Astrocyte (in vitro differentiated cells and primary cell): ENCODE data around the gene LRRN4CL. TPM values are rescaled to one million over a fixed set of nuclear protein-coding genes. Genes with fewer than 3 reads are reported as not detected.

Source experiments
- DNase-seq: peaks from one replicate; pipeline ENCODE4 v3.0.0-alpha.2; 2010; ENCODE audit warnings: low read depth
- FAIRE-seq: peaks from 2 replicates; lab custom pipeline; 2011; peaks lifted over from hg19 to GRCh38; lab: Jason Lieb, UNC
- H2AFZ ChIP-seq: 2 replicates; pipeline ENCODE4 v1.6.0; 2012; ENCODE audit warnings: low read depth, low read length, inconsistent platforms
- H3K27ac ChIP-seq: 2 replicates; pipeline ENCODE4 v1.5.1; 2011; ENCODE audit warnings: low read depth, low read length, inconsistent platforms
- H3K27me3 ChIP-seq: 2 replicates; pipeline ENCODE4 v1.6.0; 2011; ENCODE audit warnings: low read length, inconsistent platforms; ENCODE audit not compliant: insufficient read depth
- H3K36me3 ChIP-seq: 2 replicates; pipeline ENCODE4 v1.5.1; 2011; ENCODE audit warnings: low read length, inconsistent platforms; ENCODE audit not compliant: insufficient read depth
- H3K4me1 ChIP-seq: 2 replicates; pipeline ENCODE4 v1.5.1; 2011; ENCODE audit warnings: low read length, inconsistent platforms; ENCODE audit not compliant: insufficient read depth
- H3K4me2 ChIP-seq: 2 replicates; pipeline ENCODE4 v1.6.0; 2012; ENCODE audit warnings: low read length, inconsistent platforms
- H3K4me3 ChIP-seq: 2 replicates; pipeline ENCODE4 v1.5.1; 2011; ENCODE audit warnings: low read depth, mild to moderate bottlenecking, low read length, inconsistent platforms; ENCODE audit not compliant: insufficient read depth
- H3K79me2 ChIP-seq: 2 replicates; pipeline ENCODE4 v1.6.0; 2012; ENCODE audit warnings: mild to moderate bottlenecking, low read length, inconsistent platforms; ENCODE audit not compliant: insufficient read depth
- H3K9ac ChIP-seq: 2 replicates; pipeline ENCODE4 v1.6.0; 2012; ENCODE audit warnings: mild to moderate bottlenecking, low read length, inconsistent platforms
- H3K9me3 ChIP-seq: 2 replicates; pipeline ENCODE4 v1.5.1; 2012; ENCODE audit warnings: low read depth, mild to moderate bottlenecking, low read length, inconsistent platforms; ENCODE audit not compliant: insufficient read depth
- H4K20me1 ChIP-seq: 2 replicates; pipeline ENCODE4 v1.6.0; 2012; ENCODE audit warnings: low read length, inconsistent platforms; ENCODE audit not compliant: insufficient read depth
- H3K27ac Mint-ChIP-seq: one replicate; pipeline ENCODE4 v1.8.0; 2021; ENCODE audit warnings: mild to moderate bottlenecking, mixed read lengths; ENCODE audit not compliant: unreplicated experiment
- H3K27me3 Mint-ChIP-seq: one replicate; pipeline ENCODE4 v1.8.0; 2021; ENCODE audit warnings: low read depth, mixed read lengths; ENCODE audit not compliant: unreplicated experiment
- H3K36me3 Mint-ChIP-seq: one replicate; pipeline ENCODE4 v1.8.0; 2021; ENCODE audit warnings: low read depth, mixed read lengths; ENCODE audit not compliant: unreplicated experiment
- H3K4me1 Mint-ChIP-seq: one replicate; pipeline ENCODE4 v1.8.0; 2021; ENCODE audit warnings: low read depth, mixed read lengths; ENCODE audit not compliant: unreplicated experiment
- H3K4me3 Mint-ChIP-seq: one replicate; pipeline ENCODE4 v1.8.0; 2021; ENCODE audit warnings: mild to moderate bottlenecking, moderate library complexity, mixed read lengths; ENCODE audit not compliant: unreplicated experiment
- H3K9me3 Mint-ChIP-seq: one replicate; pipeline ENCODE4 v1.8.0; 2021; ENCODE audit warnings: mild to moderate bottlenecking, mixed read lengths; ENCODE audit not compliant: unreplicated experiment
- CTCF ChIP-seq: IDR thresholded peaks from 2 replicates; pipeline ENCODE4 v1.5.1; 2011; ENCODE audit warnings: low read depth, mild to moderate bottlenecking, inconsistent platforms, low read length, moderate library complexity; ENCODE audit not compliant: insufficient read depth
- EZH2 ChIP-seq: IDR thresholded peaks from 2 replicates; pipeline ENCODE4 v1.6.1; 2012; ENCODE audit warnings: mild to moderate bottlenecking, low read length, inconsistent platforms; ENCODE audit not compliant: insufficient read depth
- total RNA-seq: library from RNA; stranded (reverse); gene quantifications from 2 replicates; pipeline ENCODE4 v1.2.1, GENCODE V29; 2021

The LRRN4CL gene
- total RNA-seq, 1 donor from 2014 or later, result 0.43 TPM

GRCh38 chr11:62673196-62673525, 16.2 kb downstream of the LRRN4CL start:
- peaks cover 12% of the 10 kb centered on the region for H3K4me1 Mint-ChIP-seq
- peaks cover 57% of the 10 kb centered on the region for H3K79me2 ChIP-seq
- H3K27me3 ChIP-seq, result no peaks in the 10 kb centered on the region
- no peak for TF ChIP-seq EZH2
- no peak for TF ChIP-seq CTCF
- H2AFZ ChIP-seq, result no peak overlapping the region
- H3K36me3 Mint-ChIP-seq, result peaks cover 7% of the 10 kb centered on the region
- no peaks in the 10 kb centered on the region for H3K27me3 Mint-ChIP-seq
- H3K36me3 ChIP-seq, result peaks cover 11% of the 10 kb centered on the region
- no peak overlapping the region for H3K4me3 ChIP-seq
- FAIRE-seq (no peak), DNase-seq (no peak)
- peaks cover 7% of the 10 kb centered on the region for H4K20me1 ChIP-seq
- H3K9me3 ChIP-seq, result no peaks in the 10 kb centered on the region
- H3K4me1 ChIP-seq, result peaks cover 15% of the 10 kb centered on the region
- peak overlapping the region; percentile 94 for H3K4me2 ChIP-seq
- H3K4me3 Mint-ChIP-seq, result peak overlapping the region; percentile 92
- H3K9ac ChIP-seq, result no peak overlapping the region
- no peak overlapping the region for H3K27ac Mint-ChIP-seq
- no peaks in the 10 kb centered on the region for H3K9me3 Mint-ChIP-seq
- H3K27ac ChIP-seq, result no peak overlapping the region

- Mint-ChIP-seq H3K4me1 (peaks cover 10% of the 10 kb centered on the region), H3K36me3 (peaks cover 6% of the 10 kb centered on the region), H3K27ac (peak within 1 kb of the TSS; percentile 90), H3K27me3 (no peaks in the 10 kb centered on the region), H3K9me3 (no peaks in the 10 kb centered on the region), H3K4me3 (peak within 1 kb of the TSS; percentile 92)
- no peak for FAIRE-seq
- H3K4me2 ChIP-seq, result peak within 1 kb of the TSS; percentile 94
- peak within 1 kb of the TSS; percentile 77 for H3K27ac ChIP-seq
- peaks cover 56% of the 10 kb centered on the region for H3K79me2 ChIP-seq
- H3K36me3 ChIP-seq, result peaks cover 9% of the 10 kb centered on the region
- H3K27me3 ChIP-seq, result no peaks in the 10 kb centered on the region
- DNase-seq, result peak; percentile 80
- H4K20me1 ChIP-seq, result peaks cover 9% of the 10 kb centered on the region
- H2AFZ ChIP-seq, result peak within 1 kb of the TSS; percentile 74
- H3K9me3 ChIP-seq, result no peaks in the 10 kb centered on the region
- H3K4me1 ChIP-seq, result peaks cover 15% of the 10 kb centered on the region
- peak within 1 kb of the TSS; percentile 88 for H3K9ac ChIP-seq
- TF ChIP-seq CTCF, result no peak
- no peak for TF ChIP-seq EZH2
- peak within 1 kb of the TSS; percentile 87 for H3K4me3 ChIP-seq
Measured at GRCh38 chr11:62671608-62672389, 17.5 kb downstream of the LRRN4CL start, which contains the start of the genes LBHD1 and UQCC3. Gene LBHD1, minus strand, starts transcription at chr11:62672267. Its CDS starts 2,236 bp downstream, at chr11:62670031. Gene UQCC3, plus strand, starts transcription at chr11:62671673. Its CDS starts 73 bp downstream, at chr11:62671746.

GRCh38 chr11:62671236-62671607, 18.1 kb downstream of the LRRN4CL start:
- Histone ChIP-seq H3K9me3 (no peaks in the 10 kb centered on the region), H3K36me3 (peaks cover 9% of the 10 kb centered on the region), H3K79me2 (peaks cover 60% of the 10 kb centered on the region), H3K4me1 (peaks cover 21% of the 10 kb centered on the region), H3K4me2 (peak overlapping the region; percentile 94), H3K4me3 (peak overlapping the region; percentile 87), H4K20me1 (peaks cover 15% of the 10 kb centered on the region), H2AFZ (peak overlapping the region; percentile 74), H3K27ac (peak overlapping the region; percentile 77), H3K27me3 (no peaks in the 10 kb centered on the region), H3K9ac (peak overlapping the region; percentile 88)
- Mint-ChIP-seq H3K9me3 (no peaks in the 10 kb centered on the region), H3K4me1 (peaks cover 15% of the 10 kb centered on the region), H3K27ac (peak overlapping the region; percentile 90), H3K36me3 (peaks cover 6% of the 10 kb centered on the region), H3K4me3 (peak overlapping the region; percentile 92), H3K27me3 (no peaks in the 10 kb centered on the region)
- DNase-seq, result no peak
- FAIRE-seq, result no peak
- TF ChIP-seq CTCF, result no peak
- TF ChIP-seq EZH2, result no peak
